Kidney epithelial cell (primary cell): ENCODE data around the gene OR7E24. TPM values are rescaled to one million over a fixed set of nuclear protein-coding genes. Genes with fewer than 3 reads are reported as not detected.

Experiments
- DNase-seq: peaks from one replicate; pipeline ENCODE4 v3.0.0-alpha.2; 2010; ENCODE audit warnings: low read depth
- H3K27me3 ChIP-seq: 2 replicates; pipeline ENCODE4 v1.6.0; 2011; ENCODE audit warnings: low read length; ENCODE audit not compliant: control insufficient read depth, insufficient read depth
- H3K36me3 ChIP-seq: 2 replicates; pipeline ENCODE4 v1.5.1; 2011; ENCODE audit warnings: low read length; ENCODE audit not compliant: control insufficient read depth, insufficient read depth
- H3K4me3 ChIP-seq: 2 replicates; pipeline ENCODE4 v1.5.1; 2011; ENCODE audit warnings: low read depth, mild to moderate bottlenecking, control low read depth, low read length
- total RNA-seq: library from RNA; depleted of rRNA; stranded (reverse); fragments of >200 nt; gene quantifications from 2 replicates; pipeline ENCODE4 v1.2.3, GENCODE V29; 2015
- TF ChIP-seq, protein P1 (sequence below): IDR thresholded peaks from 2 replicates; pipeline ENCODE4 v1.5.1; 2011; ENCODE audit warnings: mild to moderate bottlenecking, moderate library complexity, low read length, control low read depth, inconsistent platforms; ENCODE audit not compliant: insufficient read depth, poor library complexity, severe bottlenecking

OR7E24 gene
- total RNA-seq, 1 donor from 2014 or later = not detected

DNA sequence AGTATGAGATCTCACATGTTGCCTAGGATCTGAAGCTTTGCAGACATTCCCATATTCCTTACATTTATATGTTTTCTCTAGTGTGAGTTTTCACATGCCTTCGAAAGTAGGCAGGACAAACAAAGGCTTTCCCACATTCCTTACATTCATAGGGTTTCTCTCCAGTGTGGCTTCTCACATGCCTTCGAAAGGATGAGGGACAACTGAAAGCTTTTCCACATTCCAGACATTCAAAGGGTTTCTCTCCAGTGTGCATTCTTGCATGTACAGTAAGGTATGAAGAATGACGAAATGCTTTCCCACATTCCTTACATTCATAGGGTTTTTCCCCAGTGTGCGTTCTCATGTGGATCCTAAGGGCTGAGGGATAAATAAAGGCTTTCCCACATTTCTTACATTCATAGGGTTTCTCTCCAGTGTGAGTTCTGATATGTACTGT, 44.7 kb downstream of the OR7E24 start:
- TF ChIP-seq, protein P1, sequence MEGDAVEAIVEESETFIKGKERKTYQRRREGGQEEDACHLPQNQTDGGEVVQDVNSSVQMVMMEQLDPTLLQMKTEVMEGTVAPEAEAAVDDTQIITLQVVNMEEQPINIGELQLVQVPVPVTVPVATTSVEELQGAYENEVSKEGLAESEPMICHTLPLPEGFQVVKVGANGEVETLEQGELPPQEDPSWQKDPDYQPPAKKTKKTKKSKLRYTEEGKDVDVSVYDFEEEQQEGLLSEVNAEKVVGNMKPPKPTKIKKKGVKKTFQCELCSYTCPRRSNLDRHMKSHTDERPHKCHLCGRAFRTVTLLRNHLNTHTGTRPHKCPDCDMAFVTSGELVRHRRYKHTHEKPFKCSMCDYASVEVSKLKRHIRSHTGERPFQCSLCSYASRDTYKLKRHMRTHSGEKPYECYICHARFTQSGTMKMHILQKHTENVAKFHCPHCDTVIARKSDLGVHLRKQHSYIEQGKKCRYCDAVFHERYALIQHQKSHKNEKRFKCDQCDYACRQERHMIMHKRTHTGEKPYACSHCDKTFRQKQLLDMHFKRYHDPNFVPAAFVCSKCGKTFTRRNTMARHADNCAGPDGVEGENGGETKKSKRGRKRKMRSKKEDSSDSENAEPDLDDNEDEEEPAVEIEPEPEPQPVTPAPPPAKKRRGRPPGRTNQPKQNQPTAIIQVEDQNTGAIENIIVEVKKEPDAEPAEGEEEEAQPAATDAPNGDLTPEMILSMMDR = no peak
- no peaks in the 10 kb centered on the region for H3K27me3 ChIP-seq
- H3K4me3 ChIP-seq = no peak overlapping the region
- peaks cover 4% of the 10 kb centered on the region for H3K36me3 ChIP-seq
- no peak for DNase-seq

DNA sequence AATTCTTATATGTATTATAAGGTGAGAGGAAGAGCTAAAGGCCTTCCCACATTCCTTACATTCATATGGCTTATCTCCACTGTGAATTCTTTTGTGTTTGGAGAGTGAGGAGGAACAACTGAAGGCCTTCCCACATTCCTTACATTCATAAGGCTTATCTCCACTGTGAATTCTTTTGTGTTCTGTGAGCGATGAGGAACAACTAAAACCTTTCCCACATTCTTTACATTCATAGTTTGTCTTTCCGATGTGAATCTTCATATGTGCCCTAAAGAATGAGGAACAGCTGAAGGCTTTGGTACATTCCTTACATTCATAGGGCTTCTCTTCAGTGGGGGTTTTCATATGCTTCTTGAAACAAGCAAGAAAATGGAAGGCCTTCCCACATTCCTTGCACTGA, 45.6 kb downstream of the OR7E24 start:
- H3K27me3 ChIP-seq = no peaks in the 10 kb centered on the region
- TF ChIP-seq, protein P1 = no peak
- peaks cover 5% of the 10 kb centered on the region for H3K36me3 ChIP-seq
- no peak for DNase-seq
- no peak overlapping the region for H3K4me3 ChIP-seq

Other genes with a start within 250 kb of the OR7E24 start
- 0.34 and 0.50 TPM in 2 replicates for gene MUC16, start 240.5 kb upstream of the OR7E24 start, total RNA-seq
- gene OR1M1, start 163.9 kb upstream of the OR7E24 start, total RNA-seq = not detected in 2 replicates
- not detected in 2 replicates for gene OR7G2, start 143.5 kb upstream of the OR7E24 start, total RNA-seq
- not detected in 2 replicates for gene OR7G1, start 135.2 kb upstream of the OR7E24 start, total RNA-seq
- not detected in 2 replicates for gene OR7G3, start 124.0 kb upstream of the OR7E24 start, total RNA-seq
- 21.3 and 22.9 TPM in 2 replicates for gene ZNF317, start 110.5 kb upstream of the OR7E24 start, total RNA-seq
- 0.41 TPM in 1 of 2 replicates, not detected in the other for gene OR7D2, start 72.0 kb upstream of the OR7E24 start, total RNA-seq
- not detected in 2 replicates for gene OR7D4, start 31.3 kb upstream of the OR7E24 start, total RNA-seq
- gene ZNF699, start 58.9 kb downstream of the OR7E24 start, total RNA-seq = 17.5 and 23.7 TPM in 2 replicates
- 8.2 and 10.9 TPM in 2 replicates for gene ZNF559, start 73.2 kb downstream of the OR7E24 start, total RNA-seq
- gene ZNF177, start 112.1 kb downstream of the OR7E24 start, total RNA-seq = 1.4 and 3.9 TPM in 2 replicates
- gene ZNF266, start 184.6 kb downstream of the OR7E24 start, total RNA-seq = 12.2 and 14.2 TPM in 2 replicates
- 0.33 and 0.55 TPM in 2 replicates for gene ZNF560, start 247.7 kb downstream of the OR7E24 start, total RNA-seq